ENCODE results near the gene STAMBP.
"Not testable (repeated sequence)": the region's sequence is repeated elsewhere in the genome, so short reads cannot be mapped to it uniquely, and the experiment has no call there.

STAMBP gene

GRCh38 chr2:73828818-73829570 lies at the start of gene STAMBP:
Gene STAMBP (plus strand): TSS chr2:73828961. CDS start chr2:73830857, 1,896 bp downstream.
- peak; percentile 94 for DNase-seq (ENCODE audit: low spot score)

GRCh38 chr2:73779467-73780236 lies 49.1 kb upstream of the STAMBP start, which contains the start of gene DUSP11:
Gene DUSP11 (minus strand): TSS chr2:73780103. CDS start chr2:73779974, 129 bp downstream.
- peak; percentile 95 for DNase-seq (ENCODE audit: low spot score)

DNA sequence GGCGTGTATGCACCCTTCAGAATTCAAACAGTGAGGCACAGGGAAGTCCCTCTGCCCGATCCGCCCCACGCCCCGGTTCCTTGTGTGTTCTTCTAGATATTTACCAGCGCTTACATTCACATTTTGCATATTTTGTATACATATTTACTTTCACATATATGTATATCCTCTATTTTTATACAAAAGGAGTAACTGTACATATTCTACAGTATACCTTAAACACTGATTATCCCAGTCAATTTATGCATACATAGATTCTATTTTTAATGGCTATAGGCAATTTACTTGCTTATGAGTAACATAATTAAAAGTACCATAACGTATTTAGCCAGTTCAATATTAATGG lies 48.6 kb upstream of the STAMBP start:
- no peak for DNase-seq (ENCODE audit: low spot score)

- DNase-seq (ENCODE audit: low spot score): not testable (repeated sequence)
These were observed 45.4 kb upstream of the STAMBP start for GRCh38 chr2:73783402-73783801.

GRCh38 chr2:73783883-73784282 lies 44.9 kb upstream of the STAMBP start, which contains the start of gene C2orf78:
Gene C2orf78 (plus strand): TSS chr2:73784183. CDS start chr2:73784310, 127 bp downstream.
- not testable (repeated sequence) for DNase-seq (ENCODE audit: low spot score)

DNA sequence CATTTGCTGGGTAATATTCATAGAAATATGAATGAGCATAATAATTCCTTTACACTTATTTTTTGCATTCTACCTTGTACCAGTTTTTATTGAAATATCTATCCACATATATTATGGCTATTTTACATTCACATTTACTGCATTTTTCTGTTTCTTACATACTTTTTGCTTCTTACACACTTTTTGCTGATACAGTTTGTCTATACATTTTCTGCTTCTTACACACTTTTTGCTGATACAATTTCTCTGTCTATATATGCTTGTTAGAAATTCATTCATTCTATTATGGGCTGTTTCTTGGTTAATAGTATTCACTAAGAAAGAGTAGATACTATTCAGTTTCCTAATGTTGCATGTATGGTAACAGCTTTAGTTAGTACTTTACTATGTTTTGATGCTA lies 16.9 kb upstream of the STAMBP start:
- no peak for DNase-seq (ENCODE audit: low spot score)

- DNase-seq (ENCODE audit: low spot score): no peak
These were observed 16.1 kb upstream of the STAMBP start for GRCh38 chr2:73812635-73813034.

GRCh38 chr2:73818296-73818695 lies 10.5 kb upstream of the STAMBP start:
- no peak for DNase-seq (ENCODE audit: low spot score)

DNA sequence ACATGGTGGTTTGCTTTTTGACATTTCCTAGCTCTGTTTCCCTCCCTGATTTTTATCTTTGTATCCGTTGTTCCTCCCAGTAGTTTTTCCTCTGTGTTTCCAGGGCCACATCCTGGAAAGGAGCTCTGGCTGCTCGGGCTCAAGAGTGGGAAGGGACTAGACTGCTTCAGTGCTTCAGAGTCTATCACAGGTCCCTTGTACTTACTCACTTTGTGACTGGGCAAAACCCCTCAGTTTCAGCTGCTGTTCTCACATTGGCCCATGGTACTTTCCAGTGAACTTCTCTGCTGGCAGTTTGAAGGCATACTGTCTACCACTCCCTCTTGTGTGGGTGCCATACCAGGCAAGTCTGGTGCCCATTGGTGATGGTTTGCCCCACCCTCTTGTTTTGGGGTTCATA lies 7.5 kb upstream of the STAMBP start:
- no peak for DNase-seq (ENCODE audit: low spot score)

DNA sequence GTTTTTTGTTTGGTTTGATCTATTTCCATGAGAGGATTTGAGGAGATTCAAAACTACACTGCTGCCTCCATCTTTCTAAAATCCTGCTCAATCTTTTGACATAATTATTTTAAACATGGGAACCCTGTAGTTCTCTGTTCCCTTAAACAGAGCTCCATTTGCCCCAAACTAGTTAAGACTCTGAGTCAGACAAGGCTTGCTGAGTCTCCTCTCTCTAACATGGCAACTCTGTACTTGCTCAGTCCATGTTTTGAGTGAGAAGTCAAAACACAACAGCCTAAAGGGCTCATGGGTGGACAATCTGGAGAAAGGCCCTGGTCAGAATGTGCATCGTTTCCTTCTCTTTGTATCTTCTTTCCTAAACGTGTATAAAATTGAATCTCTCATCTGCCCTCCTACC lies 7.1 kb upstream of the STAMBP start:
- DNase-seq (ENCODE audit: low spot score): no peak

DNA sequence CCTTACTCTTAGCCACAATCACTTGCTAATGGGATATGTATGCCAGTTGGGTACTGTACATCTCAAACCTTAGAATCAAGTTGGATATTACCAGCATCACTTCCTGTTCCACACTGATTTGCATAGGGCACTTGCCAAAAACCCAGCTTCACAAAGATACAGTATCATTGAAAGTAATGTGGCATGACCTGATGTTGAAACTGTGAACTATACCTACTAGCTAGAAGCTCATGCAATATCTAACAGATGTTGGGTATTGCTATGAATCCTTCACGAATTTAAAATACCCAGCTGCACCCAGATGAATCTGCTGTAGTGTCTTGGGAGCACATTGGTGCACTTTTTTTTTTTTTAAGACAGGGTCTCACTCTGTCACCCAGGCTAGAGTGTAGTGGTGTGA lies 6.5 kb upstream of the STAMBP start:
- no peak for DNase-seq (ENCODE audit: low spot score)

- no peak for DNase-seq (ENCODE audit: low spot score)
These were observed 5.8 kb upstream of the STAMBP start for GRCh38 chr2:73822991-73823390.

GRCh38 chr2:73823416-73823815 lies 5.3 kb upstream of the STAMBP start:
- DNase-seq (ENCODE audit: low spot score): no peak

DNA sequence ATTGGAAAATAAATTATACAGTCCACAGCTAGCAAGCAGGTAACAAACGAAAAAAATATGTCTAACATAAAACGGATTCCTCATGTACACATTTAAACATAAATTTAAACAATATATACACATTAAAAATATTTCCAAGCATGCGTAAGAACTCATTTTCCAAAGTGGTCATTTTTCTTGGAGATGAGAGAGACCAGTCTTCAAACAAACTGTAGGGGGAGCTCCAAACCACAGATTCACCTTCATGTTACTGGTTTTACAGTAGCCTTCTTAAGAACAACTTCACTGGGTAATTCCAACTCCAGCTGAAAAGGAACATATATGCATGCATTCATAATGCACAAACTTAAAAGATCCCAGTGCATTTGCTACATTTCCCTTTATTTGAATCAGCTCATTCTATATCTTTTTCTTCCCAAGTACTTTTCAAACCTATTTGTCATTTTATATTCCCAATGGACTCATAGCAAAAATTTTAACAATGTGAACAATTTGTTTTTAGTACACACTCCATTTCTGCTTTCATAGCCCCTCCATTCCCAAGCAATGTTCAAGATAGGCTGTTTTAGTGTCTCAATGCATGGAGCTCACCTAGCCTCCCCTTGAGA lies 4.7 kb upstream of the STAMBP start:
- DNase-seq (ENCODE audit: low spot score): no peak

- DNase-seq (ENCODE audit: low spot score): no peak
These were observed 3.4 kb upstream of the STAMBP start for GRCh38 chr2:73825408-73825807.

GRCh38 chr2:73827018-73827417 lies 1.7 kb upstream of the STAMBP start:
- no peak for DNase-seq (ENCODE audit: low spot score)

DNA sequence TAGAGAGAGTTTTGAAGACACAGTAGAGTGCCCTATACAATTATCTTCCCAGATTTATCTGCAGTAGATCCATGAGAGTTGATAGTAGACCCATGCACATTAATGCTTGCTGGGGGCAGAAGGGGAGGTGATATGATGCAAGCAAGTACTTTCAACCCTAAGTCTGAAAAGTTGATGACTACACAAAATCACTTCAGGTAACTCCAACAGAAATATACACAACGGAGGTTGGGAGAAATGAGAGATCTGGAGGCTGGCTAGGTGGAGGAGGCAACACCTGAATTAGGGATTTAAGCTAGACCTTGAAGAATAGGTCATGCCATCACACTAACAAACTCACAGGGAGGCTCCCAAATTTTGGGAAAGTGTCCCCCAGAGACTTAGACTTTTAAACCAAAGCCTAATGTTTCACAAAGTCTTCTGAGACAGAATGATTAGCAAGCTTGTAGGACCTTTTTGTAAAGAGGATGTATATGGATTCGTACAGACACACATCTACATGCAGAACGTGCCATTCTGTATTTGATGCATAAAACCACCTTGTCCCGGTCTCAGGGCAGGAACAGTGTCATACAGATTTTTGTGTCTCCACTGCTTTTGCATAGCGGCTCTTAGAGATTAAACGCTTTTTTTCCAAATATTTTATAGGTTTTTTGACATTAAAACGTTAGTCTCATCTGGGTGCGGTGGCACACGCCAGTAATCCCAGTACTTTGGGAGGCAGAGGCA lies 937 bp upstream of the STAMBP start:
- no peak for DNase-seq (ENCODE audit: low spot score)

DNA sequence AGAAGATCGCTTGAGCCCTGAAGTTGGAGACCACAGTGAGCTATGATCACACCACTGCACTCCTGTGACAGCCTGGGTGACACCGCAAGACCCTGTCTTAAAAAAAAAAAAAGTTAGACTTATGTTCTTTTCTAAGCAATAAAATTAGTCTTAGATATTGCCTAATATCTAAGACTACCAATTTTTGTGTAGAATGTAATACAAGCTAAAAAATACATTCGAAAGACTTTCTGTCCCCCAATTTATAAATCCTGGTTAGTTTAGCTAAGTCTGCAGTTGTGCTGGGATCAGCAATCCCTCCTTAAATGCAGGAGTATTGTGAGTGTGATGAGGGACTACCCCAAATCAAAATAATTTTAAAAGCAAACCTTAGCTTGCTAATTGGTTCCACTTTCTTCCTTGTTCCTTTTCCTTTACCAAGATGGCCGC lies 358 bp upstream of the STAMBP start:
- no peak for DNase-seq (ENCODE audit: low spot score)

DNA sequence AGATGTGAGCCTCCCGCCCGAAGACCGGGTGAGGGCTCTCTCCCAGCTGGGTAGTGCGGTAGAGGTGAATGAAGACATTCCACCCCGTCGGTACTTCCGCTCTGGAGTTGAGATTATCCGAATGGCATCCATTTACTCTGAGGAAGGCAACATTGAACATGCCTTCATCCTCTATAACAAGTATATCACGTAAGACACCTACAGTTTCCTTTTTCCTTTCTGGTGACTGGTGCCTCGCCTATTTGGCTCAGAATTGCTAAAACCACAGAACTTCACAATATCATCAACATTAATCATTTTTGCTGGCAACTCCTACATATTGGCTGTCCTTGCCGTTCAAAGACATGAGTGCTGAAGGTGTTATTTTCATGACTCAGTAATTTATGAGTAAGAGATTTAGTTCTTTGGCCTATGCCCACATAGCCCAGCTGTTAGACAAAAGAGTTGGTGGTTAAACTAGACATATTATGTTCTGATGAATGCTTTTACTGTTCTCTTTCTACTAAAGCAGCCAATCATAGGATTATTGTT lies 2.2 kb downstream of the STAMBP start:
- no peak for DNase-seq (ENCODE audit: low spot score)

DNA sequence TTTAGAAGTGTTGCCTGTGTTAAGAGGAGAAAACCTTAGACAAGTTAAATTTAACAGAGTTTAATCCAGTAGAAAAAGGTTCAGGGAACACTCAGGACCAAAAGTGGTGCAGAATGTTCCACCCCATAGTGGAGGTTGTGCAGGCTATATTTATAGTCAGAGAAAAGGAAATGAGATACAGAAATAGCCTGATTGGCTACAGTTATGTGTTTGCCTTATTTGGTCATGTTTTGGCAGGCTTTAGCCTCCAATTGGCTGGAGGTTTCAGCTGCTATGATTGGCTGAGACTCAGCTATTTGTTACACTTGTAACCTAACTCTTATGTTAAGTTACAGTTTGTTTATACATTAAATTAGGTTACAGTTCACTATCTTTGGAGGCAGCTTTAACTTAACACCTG lies 4.2 kb downstream of the STAMBP start:
- no peak for DNase-seq (ENCODE audit: low spot score)

DNA sequence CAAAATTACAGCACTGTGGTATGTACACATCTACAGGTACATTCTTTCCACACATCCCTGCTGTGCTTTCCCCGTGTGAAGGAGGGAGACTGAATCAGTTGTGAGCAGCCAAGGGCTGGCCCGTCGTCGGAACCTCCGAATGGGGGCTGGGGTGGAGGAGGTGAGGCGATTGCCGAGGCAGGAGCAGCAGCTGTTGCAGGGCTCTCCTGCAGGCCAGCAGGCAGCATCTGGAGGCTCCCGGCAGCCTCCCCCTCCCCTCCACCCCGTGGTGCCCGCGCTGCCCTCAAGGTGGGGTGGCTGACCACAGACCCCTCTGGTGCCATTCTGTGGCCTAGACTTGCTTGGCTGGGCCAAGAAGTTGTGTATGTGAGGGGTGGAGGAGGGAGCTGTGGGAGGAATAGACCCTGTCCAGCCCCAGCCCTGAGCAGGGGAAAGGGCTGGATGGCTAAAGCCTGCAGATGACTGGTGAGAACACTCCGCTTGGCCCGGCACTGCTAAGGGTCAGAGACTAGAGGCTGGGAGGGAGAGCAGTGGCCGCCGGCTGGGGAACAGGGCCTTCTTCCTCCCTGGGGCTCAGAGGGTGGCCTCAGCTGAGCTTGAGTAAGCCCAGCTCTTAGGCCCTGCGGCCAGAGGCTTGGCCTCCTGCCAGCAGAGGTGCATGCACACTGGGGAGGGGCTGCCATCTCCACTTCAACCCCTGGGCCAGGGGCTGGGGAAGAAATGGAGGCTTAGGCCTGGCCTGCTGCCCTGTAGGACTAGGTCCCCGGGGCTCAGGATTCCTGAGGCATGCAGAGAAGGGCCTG lies 7.6 kb downstream of the STAMBP start:
- DNase-seq (ENCODE audit: low spot score): no peak

Data from ecto neural progenitor cell (in vitro differentiated cells).